GM15510 (cell line): Measurements from ENCODE around the gene STAB1.

Experiments used
- POLR2A ChIP-seq: IDR thresholded peaks from 3 replicates; pipeline ENCODE4 v1.6.1; 2011; ENCODE audit warnings: borderline replicate concordance; ENCODE audit not compliant: insufficient read length; ENCODE audit errors: extremely low read depth

Gene STAB1

DNA sequence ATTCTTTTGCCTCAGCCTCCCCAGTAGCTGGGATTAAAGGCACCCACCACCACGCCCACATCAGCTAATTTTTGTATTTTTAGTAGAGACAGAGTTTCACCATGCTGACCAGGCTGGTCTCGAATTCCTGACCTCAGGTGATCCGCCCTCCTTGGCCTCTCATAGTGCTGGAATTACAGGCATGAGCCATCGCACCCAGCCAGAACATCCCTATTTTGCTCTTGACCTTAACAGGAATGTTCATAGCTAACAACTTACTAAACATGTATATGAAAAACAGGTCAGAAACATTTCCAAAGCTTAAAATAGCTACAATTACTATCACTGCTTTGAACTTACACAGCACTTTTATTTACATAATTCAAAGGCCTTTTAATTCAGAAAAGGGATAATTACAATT is 74.9 kb downstream of the STAB1 start:
- no peak for TF ChIP-seq POLR2A

GRCh38 chr3:52572221-52572620 is 77.1 kb downstream of the STAB1 start:
- no peak for TF ChIP-seq POLR2A
